LNCaP clone FGC (cell line): Measurements from ENCODE around the gene TBK1.

Source experiments
- DNase-seq: peaks from one replicate; pipeline ENCODE4 v3.0.0-alpha.2; 2011; ENCODE audit warnings: low read depth
- H3K4me3 ChIP-seq: 2 replicates; pipeline ENCODE4 v1.5.1; 2011; ENCODE audit warnings: mild to moderate bottlenecking, low read depth, low read length, control low read depth
- TF ChIP-seq, protein P1 (sequence below): IDR thresholded peaks from 2 replicates; pipeline ENCODE4 v1.5.1; 2012; ENCODE audit warnings: mild to moderate bottlenecking; ENCODE audit not compliant: control insufficient read depth, insufficient read depth; ENCODE audit errors: extremely low read depth

TBK1 gene

DNA sequence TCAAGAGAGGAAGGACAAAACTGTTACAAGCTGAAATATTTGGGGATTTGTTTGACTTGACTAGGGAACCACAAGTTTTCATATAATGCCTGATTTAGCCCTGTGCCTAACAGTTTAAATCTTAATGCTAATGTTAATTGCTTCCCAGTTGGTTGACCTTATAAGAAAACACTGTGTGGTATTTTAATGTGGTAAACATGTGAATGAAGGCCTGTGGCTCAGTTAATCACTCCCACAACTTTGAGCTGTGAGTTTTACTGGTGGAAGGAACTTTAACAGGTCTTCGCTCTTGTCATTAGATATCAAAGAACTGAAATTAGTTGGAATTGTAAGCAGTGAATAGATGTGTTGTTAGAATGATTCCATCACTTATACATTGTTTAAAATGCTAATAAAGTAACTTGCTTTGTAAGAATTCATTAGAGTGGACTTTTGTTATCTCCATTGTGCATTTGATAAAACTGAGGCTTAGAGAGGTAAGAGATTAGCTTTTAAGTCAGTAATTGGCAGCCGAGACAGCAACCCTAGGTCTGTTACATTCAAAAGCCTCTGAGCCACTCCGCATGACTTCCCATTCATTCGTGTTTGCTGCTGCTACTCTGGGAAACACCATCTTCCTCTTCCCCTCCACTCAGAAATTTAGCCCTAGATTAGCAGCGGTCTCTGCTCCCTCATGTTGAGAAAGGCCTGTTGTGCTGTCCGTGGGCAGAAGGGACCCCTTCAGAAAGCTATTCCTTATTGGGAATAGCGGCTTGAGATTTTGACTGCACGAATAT lies 1.0 kb upstream of the TBK1 start:
- no peak for DNase-seq
- TF ChIP-seq, protein P1, sequence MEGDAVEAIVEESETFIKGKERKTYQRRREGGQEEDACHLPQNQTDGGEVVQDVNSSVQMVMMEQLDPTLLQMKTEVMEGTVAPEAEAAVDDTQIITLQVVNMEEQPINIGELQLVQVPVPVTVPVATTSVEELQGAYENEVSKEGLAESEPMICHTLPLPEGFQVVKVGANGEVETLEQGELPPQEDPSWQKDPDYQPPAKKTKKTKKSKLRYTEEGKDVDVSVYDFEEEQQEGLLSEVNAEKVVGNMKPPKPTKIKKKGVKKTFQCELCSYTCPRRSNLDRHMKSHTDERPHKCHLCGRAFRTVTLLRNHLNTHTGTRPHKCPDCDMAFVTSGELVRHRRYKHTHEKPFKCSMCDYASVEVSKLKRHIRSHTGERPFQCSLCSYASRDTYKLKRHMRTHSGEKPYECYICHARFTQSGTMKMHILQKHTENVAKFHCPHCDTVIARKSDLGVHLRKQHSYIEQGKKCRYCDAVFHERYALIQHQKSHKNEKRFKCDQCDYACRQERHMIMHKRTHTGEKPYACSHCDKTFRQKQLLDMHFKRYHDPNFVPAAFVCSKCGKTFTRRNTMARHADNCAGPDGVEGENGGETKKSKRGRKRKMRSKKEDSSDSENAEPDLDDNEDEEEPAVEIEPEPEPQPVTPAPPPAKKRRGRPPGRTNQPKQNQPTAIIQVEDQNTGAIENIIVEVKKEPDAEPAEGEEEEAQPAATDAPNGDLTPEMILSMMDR, result no peak
- peak overlapping the region; percentile 96 for H3K4me3 ChIP-seq

DNA sequence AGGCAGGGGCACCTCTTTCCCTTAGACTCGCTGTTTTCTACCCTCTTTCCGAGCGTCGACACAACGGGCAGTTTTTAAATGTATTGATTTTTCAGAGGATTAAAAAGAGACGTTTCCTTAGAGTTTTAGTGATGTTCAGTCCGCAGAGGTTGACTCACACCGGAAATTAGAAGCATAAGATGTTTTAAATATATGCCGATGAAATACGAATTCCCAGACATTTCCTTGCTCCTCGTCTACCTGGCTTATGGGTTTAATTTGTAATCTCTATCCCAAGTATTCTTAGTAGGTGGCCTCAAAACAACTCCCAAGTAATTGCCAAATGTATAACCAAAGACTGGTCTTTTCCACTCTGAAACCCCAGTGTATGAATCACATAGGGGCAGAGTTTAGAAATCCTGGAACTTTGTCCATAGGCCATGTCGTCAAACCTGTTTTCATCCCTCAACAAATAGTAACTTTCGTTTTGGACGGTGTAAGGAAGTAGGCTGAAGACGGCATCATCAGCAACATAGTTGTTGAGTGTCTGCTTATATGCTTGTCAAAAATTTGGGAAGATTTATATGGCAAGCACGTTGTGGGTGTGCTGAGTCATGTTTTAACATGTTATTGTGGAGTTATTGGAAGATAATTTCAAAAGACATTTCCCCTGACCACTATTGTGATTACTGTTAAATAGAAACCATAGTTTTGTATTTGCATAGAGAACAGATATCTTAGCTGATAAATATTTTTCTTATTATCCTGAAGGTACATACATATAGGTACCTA lies 824 bp downstream of the TBK1 start:
- peak overlapping the region; percentile 96 for H3K4me3 ChIP-seq
- TF ChIP-seq, protein P1, result no peak
- peak; percentile 81 for DNase-seq

DNA sequence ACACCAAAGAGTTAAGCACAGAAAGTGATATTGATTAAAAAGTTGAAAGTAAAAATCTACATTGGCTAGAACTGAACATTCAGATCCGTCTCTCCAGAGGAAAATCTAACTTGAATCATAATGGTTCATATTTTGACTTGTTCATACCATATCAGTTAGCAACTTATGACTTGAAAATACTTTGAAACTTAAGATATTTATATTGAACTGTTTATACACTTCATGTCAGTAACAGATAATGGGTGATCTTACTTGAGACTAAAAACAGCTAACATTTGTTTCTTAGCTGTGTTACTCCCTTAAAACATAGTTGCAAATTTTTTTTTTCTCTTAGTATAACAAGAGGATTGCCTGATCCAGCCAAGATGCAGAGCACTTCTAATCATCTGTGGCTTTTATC lies 3.6 kb downstream of the TBK1 start:
- TF ChIP-seq, protein P1, result no peak
- no peak for DNase-seq
- H3K4me3 ChIP-seq, result no peak overlapping the region

DNA sequence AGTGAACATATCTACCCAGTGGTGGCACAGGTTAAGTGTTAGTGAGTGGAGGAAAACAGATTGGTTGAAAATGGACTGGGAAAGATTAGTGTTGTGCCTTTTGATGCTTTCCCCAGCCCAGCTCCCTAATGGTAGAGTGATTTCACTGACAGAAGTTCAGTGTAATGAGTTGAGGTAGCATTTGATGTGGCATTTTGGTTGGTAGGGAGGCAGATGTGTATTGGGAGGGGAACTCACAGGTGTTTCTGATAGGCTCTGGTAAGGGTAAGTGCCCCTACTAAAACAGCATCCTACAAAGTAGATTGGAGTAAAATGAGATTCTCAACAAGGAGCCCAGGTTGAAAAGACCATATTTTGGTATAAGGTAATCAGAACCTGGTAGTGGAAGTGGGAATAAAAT lies 4.2 kb downstream of the TBK1 start:
- TF ChIP-seq, protein P1, result no peak
- H3K4me3 ChIP-seq, result no peak overlapping the region
- no peak for DNase-seq

DNA sequence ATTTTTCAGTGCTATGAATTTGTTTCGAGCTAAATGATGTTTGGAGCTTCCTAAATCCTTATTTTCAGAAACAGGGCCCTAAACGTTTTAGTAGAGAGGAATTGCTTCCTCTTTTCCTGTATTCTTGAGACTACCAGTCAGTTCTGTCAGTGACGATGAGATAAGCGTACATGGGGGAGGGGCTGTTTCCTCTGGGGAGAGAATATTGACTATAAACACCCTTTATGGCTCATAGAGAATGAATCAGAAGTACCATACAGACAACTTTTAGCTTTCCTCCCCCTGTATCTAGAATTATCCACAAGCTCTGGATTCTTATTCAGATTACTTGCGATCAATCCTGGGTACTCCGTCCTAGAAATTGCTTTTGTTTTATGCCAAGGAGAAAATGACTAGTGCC lies 5.1 kb downstream of the TBK1 start:
- H3K4me3 ChIP-seq, result no peak overlapping the region
- TF ChIP-seq, protein P1, result no peak
- no peak for DNase-seq

DNA sequence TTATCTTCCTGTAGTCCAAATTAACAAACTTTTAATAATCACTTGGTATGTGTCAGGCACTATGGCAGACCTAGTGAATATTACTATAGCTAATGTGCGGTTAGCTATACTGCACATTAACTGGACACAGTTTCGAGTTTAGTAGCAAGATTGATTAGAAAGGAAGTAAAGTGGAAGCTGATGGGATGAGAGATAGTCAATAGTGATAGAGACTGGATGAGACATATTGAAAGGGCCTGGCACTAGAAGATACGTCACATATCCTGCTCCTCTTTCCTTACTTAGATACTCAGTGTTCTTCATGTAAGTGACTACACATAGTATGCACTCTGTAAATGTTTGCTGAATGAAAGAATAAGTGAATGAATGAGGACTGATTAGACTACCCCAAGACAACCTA lies 5.5 kb downstream of the TBK1 start:
- no peak for DNase-seq
- TF ChIP-seq, protein P1, result no peak
- no peak overlapping the region for H3K4me3 ChIP-seq
